DMS153 treated with DMSO at 0.1 percent for 48 hours (cell line): ENCODE data around the gene TMEM119.
"Not testable (repeated sequence)": the region's sequence is repeated elsewhere in the genome, so short reads cannot be mapped to it uniquely, and the experiment has no call there.

Source experiments
- DNase-seq: peaks from one replicate; lab custom pipeline; 2025; ENCODE audit not compliant: unreplicated experiment; lab: John Stamatoyannopoulos, UW

Gene TMEM119

DNA sequence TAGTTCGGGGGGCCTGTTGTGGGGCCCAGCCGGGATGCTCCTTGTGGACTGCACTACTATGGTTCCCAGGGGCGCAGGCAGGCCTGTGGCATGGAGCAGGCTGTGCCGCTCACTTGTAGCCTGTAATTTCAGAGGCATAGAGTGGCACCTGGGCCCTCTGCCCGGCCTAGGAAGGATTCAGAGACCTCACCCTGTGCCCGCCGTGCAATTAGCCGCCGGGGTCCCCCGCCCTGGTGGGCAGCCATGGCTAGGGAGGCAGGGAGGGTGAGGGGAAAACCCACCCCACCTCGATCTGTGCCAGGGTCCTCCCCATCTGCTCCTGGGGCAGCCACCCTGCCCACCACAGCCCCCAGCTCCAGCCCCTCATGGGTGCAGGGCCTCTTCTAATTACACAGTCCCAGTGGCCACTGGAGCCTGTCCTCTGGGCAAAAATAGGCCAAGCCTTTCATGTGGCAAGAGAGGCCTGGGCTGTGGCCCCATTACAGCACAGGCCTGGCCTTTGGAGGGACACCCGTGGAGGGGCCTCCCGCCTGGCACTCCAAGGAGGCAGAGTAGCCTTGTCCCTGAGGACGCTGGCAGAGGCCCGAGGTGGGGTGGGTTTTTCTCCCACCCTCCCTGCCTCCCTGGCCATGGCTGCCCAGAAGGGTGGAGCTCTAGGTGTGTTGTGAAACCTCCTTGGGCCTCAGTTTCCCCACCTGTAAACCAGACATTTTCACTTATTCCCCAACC lies 5.3 kb upstream of the TMEM119 start:
- no peak for DNase-seq

GRCh38 chr12:108602209-108602705 lies 4.4 kb upstream of the TMEM119 start:
- no peak for DNase-seq

DNA sequence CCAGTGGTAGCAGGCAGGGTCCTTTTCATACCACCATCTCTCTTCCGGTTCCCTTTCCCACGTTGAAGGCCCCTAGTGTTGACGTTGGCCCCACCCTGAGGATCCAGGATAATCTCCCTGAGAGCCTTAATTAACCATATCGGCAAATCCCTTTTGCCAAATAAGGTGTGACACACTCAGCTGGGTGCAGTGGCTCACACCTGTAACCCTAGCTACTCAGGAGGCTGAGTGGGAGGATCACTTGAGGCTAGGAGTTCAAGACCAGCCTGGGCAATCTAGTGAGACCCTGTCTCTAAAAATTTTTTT lies 2.8 kb upstream of the TMEM119 start:
- no peak for DNase-seq

DNA sequence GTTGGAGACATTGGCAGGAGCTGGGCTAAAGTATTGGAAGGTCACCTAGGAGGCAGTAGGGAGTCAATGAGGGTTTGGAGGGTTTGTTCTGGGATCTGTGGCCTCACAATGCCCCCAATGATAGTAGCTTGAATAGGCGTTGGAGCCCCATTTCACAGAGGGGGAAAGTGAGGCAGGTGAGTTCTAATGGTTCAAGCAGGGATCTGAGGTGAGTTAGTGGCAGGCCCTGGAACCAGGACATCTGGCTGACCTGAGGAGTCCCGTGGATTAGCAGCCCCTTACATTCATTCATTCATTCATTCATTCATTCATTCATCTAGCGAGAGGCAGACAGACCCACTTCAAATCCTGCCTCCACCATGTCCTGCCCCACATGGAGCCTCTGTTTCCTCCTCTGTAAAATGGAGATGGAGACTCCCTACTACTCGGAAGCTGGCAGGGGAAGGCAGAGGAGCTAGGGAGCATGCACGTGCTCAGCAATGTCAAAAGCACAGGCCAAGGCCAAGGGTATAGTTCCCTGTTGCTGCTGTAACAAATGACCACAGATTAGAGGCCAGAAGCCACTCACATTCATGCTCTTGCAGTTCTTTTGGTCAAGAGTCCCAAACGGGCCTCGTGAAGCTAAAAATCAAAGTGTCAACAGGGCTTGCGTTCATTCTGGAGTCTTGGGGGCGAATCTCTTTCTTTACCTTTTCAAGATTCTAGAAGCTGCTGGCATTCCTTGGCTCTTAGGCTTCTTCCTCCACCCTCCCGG lies 2.2 kb upstream of the TMEM119 start:
- DNase-seq: no peak

GRCh38 chr12:108599541-108599940 lies 1.7 kb upstream of the TMEM119 start:
- DNase-seq: no peak

DNA sequence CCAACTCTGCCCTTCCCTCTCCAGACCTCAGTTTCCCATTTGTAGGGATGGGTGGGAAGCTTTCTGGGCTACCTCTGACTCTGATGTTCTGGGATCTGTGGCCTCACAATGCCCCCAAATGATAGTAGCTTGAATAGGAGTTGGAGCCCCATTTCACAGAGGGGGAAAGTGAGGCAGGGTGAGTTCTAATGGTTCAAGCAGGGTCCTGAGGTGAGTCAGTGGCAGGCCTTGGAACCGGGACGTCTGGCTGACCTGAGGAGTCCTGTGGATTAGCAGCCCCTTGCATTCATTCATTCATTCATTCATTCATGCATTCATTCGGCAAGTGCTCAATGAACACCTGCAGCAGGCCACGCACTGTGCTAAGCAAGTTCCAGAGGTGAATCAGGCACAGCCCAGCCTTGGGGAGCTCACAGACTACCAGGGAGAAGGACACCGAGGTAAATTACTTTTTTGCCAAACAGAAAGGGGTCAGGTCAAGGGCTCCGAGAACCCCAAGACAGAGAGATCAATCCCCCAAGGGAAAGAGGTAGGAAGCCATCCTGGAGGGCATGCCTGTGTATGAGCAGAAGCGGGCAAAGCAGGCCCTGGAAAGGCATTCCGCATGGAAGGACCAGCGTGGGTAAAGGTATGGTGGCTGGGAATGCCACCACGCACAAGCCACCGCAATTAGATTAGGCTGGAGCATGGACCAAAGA lies 818 bp upstream of the TMEM119 start:
- no peak for DNase-seq

GRCh38 chr12:108596854-108597558 lies 878 bp downstream of the TMEM119 start:
- no peak for DNase-seq

- DNase-seq: no peak
These were observed 1.9 kb downstream of the TMEM119 start for GRCh38 chr12:108595711-108596647.

DNA sequence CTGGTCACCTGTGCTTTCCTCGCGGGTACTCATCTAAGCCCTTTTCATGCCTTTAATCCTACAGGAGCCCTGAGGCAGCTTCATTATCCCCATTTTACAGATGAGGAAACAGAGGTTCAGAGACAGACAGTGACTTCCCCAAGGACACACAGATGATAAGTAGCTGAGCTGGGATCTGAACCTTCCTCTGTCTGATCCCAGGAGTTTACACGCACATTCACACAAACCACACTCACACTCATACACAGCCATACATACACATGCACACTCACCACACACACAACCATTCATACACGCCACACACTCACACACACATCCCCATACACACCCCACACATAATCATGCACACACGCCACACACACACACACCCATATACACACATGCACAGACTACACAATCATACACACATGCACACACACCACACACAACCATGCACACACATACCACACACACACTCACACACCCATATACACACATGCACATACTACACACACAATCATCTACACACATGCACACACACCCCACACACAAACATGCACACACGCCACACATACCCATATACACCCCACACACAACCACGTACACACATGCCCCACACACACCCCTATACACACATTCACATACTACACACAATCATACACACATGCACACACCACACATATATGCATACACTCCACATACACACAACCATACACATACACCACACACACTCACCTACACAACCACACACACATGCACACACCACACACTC lies 2.7 kb downstream of the TMEM119 start:
- DNase-seq: no peak

DNA sequence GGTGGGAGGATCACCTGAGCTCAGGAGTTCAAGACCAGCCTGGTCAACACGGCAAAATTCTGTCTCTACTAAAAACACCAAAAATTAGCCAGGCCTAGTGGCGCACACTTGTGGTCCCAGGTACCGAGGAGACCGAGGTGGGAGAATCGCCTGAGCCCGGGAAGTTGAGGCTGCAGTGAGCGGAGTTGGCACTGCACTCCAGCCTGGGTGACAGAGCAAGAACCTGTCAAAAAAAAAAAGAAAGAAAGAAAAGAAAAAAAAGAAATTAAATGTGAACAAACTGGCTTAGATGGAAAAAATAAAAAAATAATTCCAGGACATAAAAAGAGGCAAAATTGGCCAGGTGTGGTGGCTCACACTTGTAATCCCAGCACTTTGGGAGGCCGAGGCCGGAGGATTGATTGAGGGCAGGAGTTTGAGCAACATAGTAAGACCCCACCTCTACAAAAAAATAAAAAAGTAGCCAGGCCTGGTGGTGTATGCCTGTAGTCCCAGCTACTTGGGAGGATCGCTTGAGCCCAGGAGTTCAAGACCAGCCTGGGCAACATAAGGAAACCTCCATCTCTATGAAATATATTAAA lies 3.5 kb downstream of the TMEM119 start:
- no peak for DNase-seq

GRCh38 chr12:108592033-108592909 lies 5.6 kb downstream of the TMEM119 start:
- DNase-seq: no peak

GRCh38 chr12:108591267-108591980 lies 6.5 kb downstream of the TMEM119 start:
- DNase-seq: no peak

GRCh38 chr12:108590463-108590862 lies 7.4 kb downstream of the TMEM119 start:
- not testable (repeated sequence) for DNase-seq

DNA sequence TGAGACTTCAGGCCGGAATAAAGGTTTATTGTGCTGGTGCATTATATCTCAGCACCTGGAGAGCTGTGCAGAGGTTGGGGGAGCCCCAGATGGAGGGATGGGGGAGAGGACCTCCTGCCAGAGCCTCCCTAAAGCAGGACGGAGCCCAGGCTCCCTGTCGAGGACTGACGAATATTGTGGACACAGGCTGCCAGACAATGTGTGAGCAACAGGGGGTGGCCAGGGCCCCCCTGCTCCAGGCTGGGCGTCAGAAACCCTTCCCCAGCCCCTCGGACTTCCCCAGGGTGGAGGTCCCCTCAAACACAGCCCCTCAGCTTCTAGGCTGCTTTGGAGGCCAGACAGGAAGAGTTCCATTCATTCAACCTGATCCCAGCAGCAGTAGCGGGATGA lies 8.0 kb downstream of the TMEM119 start:
- no peak for DNase-seq

GRCh38 chr12:108589028-108589839 lies 8.7 kb downstream of the TMEM119 start:
- no peak for DNase-seq

DNA sequence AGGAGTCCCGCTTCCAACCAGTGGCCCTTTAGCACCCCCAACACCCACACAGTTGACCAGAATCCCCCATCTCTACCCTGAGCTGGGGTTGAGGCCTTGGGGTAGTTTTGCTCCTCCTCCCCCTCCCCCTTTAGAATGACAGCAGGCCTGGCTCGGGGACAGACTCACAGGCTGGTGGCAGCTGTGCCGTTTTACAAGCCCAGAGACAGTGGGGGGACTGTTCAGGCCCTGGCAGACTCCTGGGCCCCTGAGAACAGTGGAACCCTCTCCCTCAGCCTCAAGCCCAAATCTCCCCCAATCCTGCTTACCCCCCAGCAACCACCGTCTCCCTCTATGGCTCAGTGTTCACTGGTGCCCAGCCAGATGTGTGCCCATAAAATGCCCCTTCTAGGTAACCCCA lies 10.1 kb downstream of the TMEM119 start:
- no peak for DNase-seq

DNA sequence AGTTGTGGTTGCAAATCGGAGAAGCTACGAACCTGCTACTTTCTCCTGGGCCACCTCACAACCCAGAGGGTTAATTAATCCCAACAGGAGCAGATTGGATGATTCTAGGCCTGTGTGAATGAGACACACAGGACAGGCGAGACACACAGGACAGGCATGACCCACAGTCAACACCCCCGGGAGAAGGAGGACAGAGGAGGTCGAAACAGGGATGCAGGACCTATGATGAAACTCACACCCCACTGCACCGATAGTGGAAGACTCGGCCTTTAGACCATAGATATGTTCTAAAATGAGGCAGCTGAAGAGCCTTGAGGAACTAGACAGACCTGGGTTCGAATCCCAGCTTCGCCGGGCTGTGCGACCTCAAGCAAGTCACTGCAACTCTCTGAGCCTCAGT lies 11.6 kb downstream of the TMEM119 start:
- no peak for DNase-seq
